ENCODE data around the gene HNRNPH1.

DNA sequence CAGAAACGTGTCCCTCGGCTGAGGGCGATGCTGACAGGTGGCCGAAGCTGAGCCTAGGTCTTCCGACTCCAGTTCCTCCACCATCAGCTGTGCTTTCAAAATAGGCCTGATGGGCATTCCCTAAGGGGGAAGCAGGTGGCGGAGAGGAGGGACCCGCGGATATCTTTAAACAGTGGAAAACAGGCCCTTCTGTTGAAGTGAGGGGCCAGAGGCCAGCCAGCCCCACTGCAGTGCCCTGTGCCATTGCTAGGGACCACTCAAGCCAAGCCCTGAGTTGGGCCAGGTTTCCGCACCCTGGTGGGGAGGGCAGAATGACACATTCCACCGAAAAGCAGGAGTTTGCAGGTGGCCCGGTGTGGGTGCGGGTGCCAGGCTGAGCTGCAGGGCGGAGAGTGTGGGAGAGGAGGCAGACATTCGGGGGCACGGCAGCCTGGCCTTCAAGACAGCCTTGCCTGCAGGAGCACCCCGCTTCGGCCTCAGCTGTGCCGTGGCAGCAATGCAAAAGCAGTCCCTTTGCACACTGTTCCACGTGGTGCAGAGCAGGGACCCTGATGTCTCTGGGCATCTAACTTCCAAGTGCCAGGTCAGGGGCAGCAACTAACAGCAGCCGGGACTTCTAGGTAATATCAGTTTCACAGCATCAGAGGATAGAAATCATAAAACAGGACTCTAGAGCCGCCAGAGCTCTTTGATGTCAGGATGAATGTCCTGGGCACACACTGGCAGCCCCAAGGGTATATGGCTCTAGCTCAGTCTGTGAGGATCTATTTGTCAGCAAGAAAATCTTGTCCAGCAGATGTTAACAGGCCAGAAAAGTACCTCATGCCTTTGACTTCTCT is 17.2 kb downstream of the HNRNPH1 start:
- no peak for TF ChIP-seq FOXA1 (IDR thresholded peaks at IDR 0.05)
- TF ChIP-seq, protein P1, sequence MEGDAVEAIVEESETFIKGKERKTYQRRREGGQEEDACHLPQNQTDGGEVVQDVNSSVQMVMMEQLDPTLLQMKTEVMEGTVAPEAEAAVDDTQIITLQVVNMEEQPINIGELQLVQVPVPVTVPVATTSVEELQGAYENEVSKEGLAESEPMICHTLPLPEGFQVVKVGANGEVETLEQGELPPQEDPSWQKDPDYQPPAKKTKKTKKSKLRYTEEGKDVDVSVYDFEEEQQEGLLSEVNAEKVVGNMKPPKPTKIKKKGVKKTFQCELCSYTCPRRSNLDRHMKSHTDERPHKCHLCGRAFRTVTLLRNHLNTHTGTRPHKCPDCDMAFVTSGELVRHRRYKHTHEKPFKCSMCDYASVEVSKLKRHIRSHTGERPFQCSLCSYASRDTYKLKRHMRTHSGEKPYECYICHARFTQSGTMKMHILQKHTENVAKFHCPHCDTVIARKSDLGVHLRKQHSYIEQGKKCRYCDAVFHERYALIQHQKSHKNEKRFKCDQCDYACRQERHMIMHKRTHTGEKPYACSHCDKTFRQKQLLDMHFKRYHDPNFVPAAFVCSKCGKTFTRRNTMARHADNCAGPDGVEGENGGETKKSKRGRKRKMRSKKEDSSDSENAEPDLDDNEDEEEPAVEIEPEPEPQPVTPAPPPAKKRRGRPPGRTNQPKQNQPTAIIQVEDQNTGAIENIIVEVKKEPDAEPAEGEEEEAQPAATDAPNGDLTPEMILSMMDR (IDR thresholded peaks at IDR 0.05; ENCODE audit: low read depth, low read length, missing input control), result no peak
- TF ChIP-seq, protein P2, sequence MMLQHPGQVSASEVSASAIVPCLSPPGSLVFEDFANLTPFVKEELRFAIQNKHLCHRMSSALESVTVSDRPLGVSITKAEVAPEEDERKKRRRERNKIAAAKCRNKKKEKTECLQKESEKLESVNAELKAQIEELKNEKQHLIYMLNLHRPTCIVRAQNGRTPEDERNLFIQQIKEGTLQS (IDR thresholded peaks at IDR 0.05), result no peak

Data from liver (tissue), 3 donors.